Suppressor macrophage (primary cell): ENCODE measurements around the gene BTF3L4.

Source experiments
- DNase-seq, 4 experiments: peaks; one replicate each; pipeline ENCODE4 v3.0.0-alpha.2; 2020 to 2022

The BTF3L4 gene

GRCh38 chr1:52123622-52124021 lies 67.5 kb downstream of the BTF3L4 start:
- no peak for DNase-seq

DNA sequence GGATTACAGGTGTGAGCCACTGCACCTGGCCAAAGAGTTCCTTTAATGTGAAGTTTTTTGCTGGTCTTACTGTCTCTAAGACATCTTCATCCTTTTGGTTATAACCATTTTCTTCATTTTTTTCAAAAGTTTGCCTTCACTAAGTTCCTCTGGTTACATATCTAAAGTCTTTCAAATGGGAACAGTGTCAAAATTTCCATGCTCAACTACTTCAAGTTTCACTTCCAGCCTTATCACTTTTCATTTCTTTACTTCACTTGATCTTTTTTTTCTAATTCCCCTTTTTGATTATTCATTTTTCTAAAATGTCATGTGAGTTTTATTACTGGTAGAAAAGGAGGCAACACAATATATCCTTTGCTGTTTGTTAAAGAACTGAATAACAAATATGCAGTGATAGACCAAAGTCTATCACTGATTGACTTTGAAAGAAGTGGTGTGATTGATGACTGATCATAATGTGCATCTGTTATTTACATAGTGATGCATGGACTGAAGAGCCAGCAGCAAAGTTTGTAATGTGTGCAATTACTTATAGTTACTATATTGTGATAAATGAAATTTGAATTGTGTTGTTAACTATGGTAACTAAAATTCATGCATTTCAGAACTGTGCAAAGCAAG lies 69.8 kb downstream of the BTF3L4 start:
- DNase-seq: peak in 2 of 4 experiments; percentile 21 to 24

DNA sequence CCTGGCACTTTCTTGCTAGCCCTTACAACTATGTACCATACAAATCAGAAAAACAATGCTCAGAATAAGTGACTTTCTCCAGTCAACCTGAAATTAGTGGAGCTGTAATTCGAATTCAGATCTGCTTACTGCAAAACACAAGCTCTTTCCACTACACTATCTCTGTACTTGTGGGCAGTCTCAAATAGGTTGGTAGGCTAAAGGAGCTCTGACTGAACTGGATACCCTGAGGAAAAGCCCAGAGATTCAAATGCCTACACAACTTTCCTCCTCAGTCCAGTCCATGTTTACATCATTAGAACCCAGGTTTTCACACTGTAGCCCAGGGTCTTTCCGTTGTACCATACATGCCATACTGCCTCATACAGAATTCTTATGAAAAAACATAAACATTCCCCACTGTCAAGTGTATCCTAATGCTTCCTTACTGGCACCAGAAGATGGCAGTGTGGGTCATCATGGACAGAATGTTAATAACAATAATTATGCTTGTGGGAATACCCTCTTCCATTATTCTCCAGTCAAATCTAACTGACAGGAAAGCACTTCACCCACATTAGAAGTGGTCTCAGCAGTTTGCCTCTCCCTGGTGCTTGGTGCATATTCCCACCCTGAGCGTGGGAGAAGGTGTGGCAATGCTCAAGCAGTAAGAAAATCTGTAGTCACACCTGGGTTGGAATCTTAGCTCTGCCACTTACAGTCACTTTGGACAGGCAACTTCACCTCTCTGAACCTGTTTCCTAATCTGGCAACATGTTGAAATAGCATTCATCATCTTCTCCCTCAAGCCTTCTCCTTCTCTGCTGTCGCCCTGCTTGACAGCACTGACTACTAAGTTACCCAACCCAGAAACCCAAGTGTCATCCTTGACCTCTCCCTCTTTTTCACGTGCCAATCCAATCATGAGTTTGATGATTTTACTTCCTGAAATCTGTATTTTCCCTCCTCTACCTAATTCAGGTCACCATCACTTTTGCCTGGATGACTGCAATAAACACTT lies 71.4 kb downstream of the BTF3L4 start:
- DNase-seq: peak; percentile 49 to 77 (median 62)

DNA sequence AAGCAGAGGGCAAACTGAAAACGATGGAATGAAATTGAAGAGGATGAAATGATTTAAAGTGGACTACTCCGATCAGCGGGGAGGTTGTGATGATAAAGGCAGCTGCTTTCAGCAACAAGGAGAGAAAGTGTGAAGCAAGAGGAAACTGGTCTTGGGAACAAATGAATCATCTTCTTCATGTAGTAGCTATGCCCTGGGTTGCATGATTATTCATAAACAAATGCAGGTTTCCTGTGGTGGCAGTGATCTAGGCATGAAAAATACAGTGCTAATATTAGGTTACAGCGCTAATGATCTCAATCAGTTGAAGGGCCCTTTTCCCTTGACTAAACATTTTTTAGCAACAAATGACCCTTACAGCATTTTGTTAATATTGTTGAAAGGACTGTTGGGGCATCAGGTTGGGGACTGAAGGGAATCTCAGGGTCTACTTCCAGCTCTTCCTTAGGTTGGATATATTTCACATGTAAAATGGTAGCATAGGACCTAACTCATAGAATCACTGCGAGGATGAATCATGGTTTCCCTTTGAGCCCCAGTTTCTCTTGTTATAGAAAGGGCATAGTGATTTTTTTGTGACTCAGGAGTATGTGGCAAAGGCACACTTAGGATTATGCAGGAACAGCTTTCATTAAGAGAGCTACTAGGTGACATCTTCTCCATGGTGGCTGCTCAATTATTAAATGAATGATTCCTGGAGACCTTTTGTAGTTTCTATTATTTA lies 83.9 kb downstream of the BTF3L4 start:
- peak; percentile 62 to 89 (median 74) for DNase-seq
